ENCODE data around the gene GALNT5. TPM values are rescaled to one million over a fixed set of nuclear protein-coding genes. Genes with fewer than 3 reads are reported as not detected.

The GALNT5 gene
- total RNA-seq, 1 experiment from 2014 or later: 0.04 TPM

DNA sequence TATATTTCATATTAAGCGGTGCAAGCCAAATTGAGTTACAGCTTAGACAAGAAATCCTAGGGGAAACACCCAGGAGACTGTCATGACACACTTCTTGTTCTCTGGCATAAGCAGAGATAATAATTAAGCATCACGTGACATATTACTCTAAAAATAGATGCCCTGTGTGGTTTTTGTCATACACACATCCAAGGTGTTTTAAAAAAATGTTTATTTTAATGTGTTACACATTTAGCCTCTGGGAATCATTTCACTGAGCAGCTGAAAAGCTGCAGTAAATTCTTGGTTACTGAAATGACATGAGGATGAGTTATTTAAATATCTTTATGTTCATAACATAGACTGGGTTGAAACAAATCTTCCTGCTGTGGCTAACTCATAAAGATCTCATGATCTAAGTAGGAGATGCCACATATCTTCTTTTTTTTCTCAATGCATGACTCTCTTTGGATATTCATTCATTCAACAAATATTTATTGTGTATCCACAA lies 106.2 kb downstream of the GALNT5 start:
- H3K9me3 ChIP-seq (ENCODE audit: low read length): no peaks in the 10 kb centered on the region
- H3K9ac ChIP-seq (ENCODE audit: low read length): no peak overlapping the region
- H3K79me2 ChIP-seq (ENCODE audit: low read length): no peaks in the 10 kb centered on the region
- H3K9me2 ChIP-seq (replicated peaks; ENCODE audit: low read length): no peaks in the 10 kb centered on the region; the same call in 1 of the 2 replicates
- H3K4me2 ChIP-seq (ENCODE audit: low read length): no peak overlapping the region
- BruUV-seq (replicated peaks): no TSS peak
- H3K27ac ChIP-seq (ENCODE audit: low read length): no peak overlapping the region
- H4K20me1 ChIP-seq (ENCODE audit: low read length): no peaks in the 10 kb centered on the region
- ATAC-seq: no peak
- intact Hi-C loops (cut with micrococcal nuclease): no loop called here
- DNase-seq: no peak
- no peaks in the 10 kb centered on the region for H3F3A ChIP-seq (ENCODE audit: low read length, unreplicated experiment)
- H3K4me3 ChIP-seq (ENCODE audit: low read length): no peak overlapping the region
- no peak overlapping the region for H2AFZ ChIP-seq (ENCODE audit: low read length)
- H3K36me3 ChIP-seq (ENCODE audit: low read depth, low read length): no peaks in the 10 kb centered on the region
- ChIA-PET CTCF (no interaction called here), POLR2A (ENCODE audit: unreplicated experiment) (no interaction called here)
- no peak for TF ChIP-seq EZH2phosphoT487 (IDR thresholded peaks at IDR 0.05; ENCODE audit: borderline replicate concordance, low read length)
- no peak for TF ChIP-seq EZH2 (IDR thresholded peaks at IDR 0.05; ENCODE audit: low read length, unreplicated experiment)
- TF ChIP-seq CTCF (conservative IDR thresholded peaks at IDR 0.05; ENCODE audit: low read depth, low read length): no peak
- no peaks in the 10 kb centered on the region; the same call in 1 of the 2 replicates for H3K27me3 ChIP-seq (ENCODE audit: low read length)
- H3K4me1 ChIP-seq (ENCODE audit: insufficient read depth, low read length): no peaks in the 10 kb centered on the region

Other genes with a start within 250 kb of the GALNT5 start
- gene ERMN, start 68.1 kb downstream of the GALNT5 start, total RNA-seq (2014; rRNA removed): not detected in 2 replicates
- gene CYTIP, start 186.4 kb downstream of the GALNT5 start, total RNA-seq (2014; rRNA removed): 0.26 TPM in 1 of 2 replicates, not detected in the other

Data from PC-3 (cell line).